HepG2 (cell line): ENCODE results near the gene USP19. TPM values are rescaled to one million over a fixed set of nuclear protein-coding genes. Genes with fewer than 3 reads are reported as not detected.

Source experiments
- ADNP ChIP-seq: sonication (generic); formaldehyde crosslinking; IDR thresholded peaks from 2 replicates; pipeline ENCODE4 v1.4.0; 2020; ENCODE audit warnings: missing genetic modification reagents
- ATF7-NPFF ChIP-seq: sonication (generic); formaldehyde crosslinking; IDR thresholded peaks from 2 replicates; pipeline ENCODE4 v1.8.1; 2023; ENCODE audit warnings: mild to moderate bottlenecking, low read depth, missing genetic modification reagents, moderate library complexity
- CBX2 ChIP-seq, 2 experiments: fragments of 200-600 bp in 1 of 2; sonication (generic); formaldehyde crosslinking in 1 of 2; IDR thresholded peaks; 2 replicates each; pipeline versions ENCODE4 v1.7.0 to v1.8.1; 2018 to 2022; ENCODE audit warnings: low read depth in 2 of 2, low read length in 1 of 2, mild to moderate bottlenecking in 1 of 2, missing genetic modification reagents in 1 of 2
- ELF1 ChIP-seq: sonication (generic); formaldehyde crosslinking; IDR thresholded peaks from 2 replicates; pipeline ENCODE4 v1.4.0; 2020; ENCODE audit warnings: missing genetic modification reagents
- HCFC1 ChIP-seq: fragments of 150-350 bp; IDR thresholded peaks from 2 replicates; pipeline ENCODE4 v1.6.1; 2014; ENCODE audit warnings: low read depth, low read length
- HMG20B ChIP-seq: conservative IDR thresholded peaks from 2 replicates; pipeline ENCODE4 v1.6.1; 2016; ENCODE audit warnings: missing genetic modification reagents, missing compliant biosample characterization
- HMGXB4 ChIP-seq, 2 experiments: sonication (generic) in 1 of 2; formaldehyde crosslinking in 1 of 2; IDR thresholded peaks; 2 replicates each; pipeline versions ENCODE4 v1.4.0 to v1.6.1; 2018 to 2020; ENCODE audit warnings: missing genetic modification reagents in 2 of 2, borderline replicate concordance in 1 of 2, low read depth in 1 of 2, mild to moderate bottlenecking in 1 of 2, missing biosample characterization in 1 of 2
- KLF13 ChIP-seq: sonication (generic); formaldehyde crosslinking; IDR thresholded peaks from 2 replicates; pipeline ENCODE4 v1.4.0; 2020; ENCODE audit warnings: mild to moderate bottlenecking, missing genetic modification reagents
- PAF1 ChIP-seq: IDR thresholded peaks from 2 replicates; pipeline ENCODE4 v1.6.1; 2016; ENCODE audit warnings: missing genetic modification reagents, missing compliant biosample characterization
- POLR2G ChIP-seq: fragments of 200-400 bp; formaldehyde crosslinking; IDR thresholded peaks from 2 replicates; pipeline ENCODE4 v1.6.1; 2018; ENCODE audit warnings: mild to moderate bottlenecking, low read depth, low read length, moderate library complexity
- SALL1 ChIP-seq: sonication (generic); formaldehyde crosslinking; IDR thresholded peaks from 2 replicates; pipeline ENCODE4 v1.8.0; 2022; ENCODE audit warnings: mild to moderate bottlenecking, missing genetic modification reagents
- TGIF2 ChIP-seq: IDR thresholded peaks from 2 replicates; pipeline ENCODE4 v1.6.1; 2016; ENCODE audit warnings: control low read depth, missing compliant biosample characterization
- ZBTB21 ChIP-seq: sonication (generic); formaldehyde crosslinking; IDR thresholded peaks from 2 replicates; pipeline ENCODE4 v1.4.0; 2020; ENCODE audit warnings: missing genetic modification reagents
- ZC3H4 ChIP-seq: sonication (generic); formaldehyde crosslinking; IDR thresholded peaks from 2 replicates; pipeline ENCODE4 v1.4.0; 2020; ENCODE audit warnings: missing genetic modification reagents, borderline replicate concordance
- ZFY ChIP-seq: sonication (generic); formaldehyde crosslinking; IDR thresholded peaks from 2 replicates; pipeline ENCODE4 v1.4.0; 2020; ENCODE audit warnings: missing genetic modification reagents
- ZHX2 ChIP-seq, 2 experiments: sonication (generic) in 1 of 2; formaldehyde crosslinking in 1 of 2; IDR thresholded peaks; 2 replicates each; pipeline versions ENCODE4 v1.6.1 to v1.9.0; 2014 to 2022; ENCODE audit warnings: antibody characterized with exemption in 1 of 2, borderline replicate concordance in 1 of 2, inconsistent platforms in 1 of 2, low read depth in 1 of 2, missing genetic modification reagents in 1 of 2
- ZNF121 ChIP-seq: sonication (generic); formaldehyde crosslinking; IDR thresholded peaks from 2 replicates; pipeline ENCODE4 v1.5.0; 2020; ENCODE audit warnings: mild to moderate bottlenecking, missing genetic modification reagents
- ZNF546 ChIP-seq: sonication (generic); formaldehyde crosslinking; conservative IDR thresholded peaks from 2 replicates; pipeline ENCODE4 v1.8.1; 2023; ENCODE audit warnings: mild to moderate bottlenecking, missing genetic modification reagents
- ZNF674 ChIP-seq: sonication (generic); formaldehyde crosslinking; IDR thresholded peaks from 2 replicates; pipeline ENCODE4 v1.5.0; 2020; ENCODE audit warnings: low read depth, mild to moderate bottlenecking, missing genetic modification reagents
- ZNF7 ChIP-seq: IDR thresholded peaks from 2 replicates; pipeline ENCODE4 v1.6.1; 2016; ENCODE audit warnings: missing biosample characterization, missing genetic modification reagents
- ZNF850 ChIP-seq: sonication (generic); formaldehyde crosslinking; conservative IDR thresholded peaks from 2 replicates; pipeline ENCODE4 v1.9.0; 2021; ENCODE audit warnings: mild to moderate bottlenecking, missing genetic modification reagents
- polyA plus RNA-seq, 8 experiments: library from polyadenylated mRNA; depleted of rRNA in 3 of 8; stranded (reverse) in 7 of 8; unstranded in 1 of 8; fragments of >200 nt; fragmentation: Illumina TruSeq in 4 of 8; extraction: Trizol in 4 of 8; gene quantifications; 2 replicates each; pipeline versions ENCODE4 v1.2.1 to v1.2.3, GENCODE V29; 2011 to 2016; ENCODE audit warnings: low read depth in 4 of 8, missing spikeins in 1 of 8, mixed read lengths in 1 of 8; ENCODE audit not compliant: insufficient read depth in 1 of 8
- total RNA-seq, 5 experiments: library from RNA; depleted of rRNA; stranded (reverse); fragments of >200 nt; fragmentation: Illumina TruSeq; extraction: Trizol; gene quantifications; 2 replicates each; pipeline ENCODE4 v1.2.3, GENCODE V29; 2016; ENCODE audit warnings: low read depth in 1 of 5

The USP19 gene
- total and polyA plus RNA-seq, 2 of the 13 experiments (the other 11 are each of a cell fraction or from before 2014, with no cell fraction given): 28.3 to 31.7 TPM

GRCh38 chr3:49120438-49121131 lies at the start of gene USP19 (continued):
- TF ChIP-seq ZHX2 (IDR thresholded peaks at IDR 0.05; ENCODE audit: low read depth): peak; percentile 64; the same call in 1 of the 2 replicates
- no peak for TF ChIP-seq ZHX2 (CRISPR knock-in tag; IDR thresholded peaks at IDR 0.05; ENCODE audit: borderline replicate concordance)
- peak; percentile 81 for TF ChIP-seq SALL1
- TF ChIP-seq PAF1: no peak
- TF ChIP-seq ZNF546: no peak
- peak; percentile 59 to 70; a peak in 3 of 4 replicates for TF ChIP-seq HMGXB4 (CRISPR knock-in tag; IDR thresholded peaks at IDR 0.05; ENCODE audit: borderline replicate concordance in 1 of 2, low read depth in 1 of 2)
- no peak for TF ChIP-seq ZC3H4
- TF ChIP-seq ADNP (CRISPR knock-in tag): no peak
- 0 out of 2 replicates have a peak, but pooled peaks have one; percentile 51 for TF ChIP-seq ZNF674
- TF ChIP-seq ELF1 (CRISPR knock-in tag): peak; percentile 88
- TF ChIP-seq ZBTB21: peak; percentile 74; the same call in 1 of the 2 replicates
- no peak for TF ChIP-seq ZNF7 (CRISPR knock-in tag)
- peak; percentile 88 for TF ChIP-seq ATF7-NPFF
- TF ChIP-seq HCFC1: peak; percentile 56; the same call in 1 of the 2 replicates
- peak; percentile 94 for TF ChIP-seq POLR2G
- no peak for TF ChIP-seq CBX2 (IDR thresholded peaks at IDR 0.05; ENCODE audit: low read depth, low read length)
- no peak for TF ChIP-seq CBX2 (CRISPR knock-in tag; IDR thresholded peaks at IDR 0.05; ENCODE audit: low read depth)
- TF ChIP-seq KLF13 (CRISPR knock-in tag): no peak; the same call in 1 of the 2 replicates
- peak; percentile 64; the same call in 1 of the 2 replicates for TF ChIP-seq TGIF2 (CRISPR knock-in tag)
- no peak for TF ChIP-seq HMG20B (CRISPR knock-in tag)
- peak; percentile 96 for TF ChIP-seq ZFY (CRISPR knock-in tag)
- no peak for TF ChIP-seq ZNF850 (CRISPR knock-in tag)
- peak; percentile 20; the same call in 1 of the 2 replicates for TF ChIP-seq ZNF121
